ENCODE measurements around the gene RYR2.

DNA sequence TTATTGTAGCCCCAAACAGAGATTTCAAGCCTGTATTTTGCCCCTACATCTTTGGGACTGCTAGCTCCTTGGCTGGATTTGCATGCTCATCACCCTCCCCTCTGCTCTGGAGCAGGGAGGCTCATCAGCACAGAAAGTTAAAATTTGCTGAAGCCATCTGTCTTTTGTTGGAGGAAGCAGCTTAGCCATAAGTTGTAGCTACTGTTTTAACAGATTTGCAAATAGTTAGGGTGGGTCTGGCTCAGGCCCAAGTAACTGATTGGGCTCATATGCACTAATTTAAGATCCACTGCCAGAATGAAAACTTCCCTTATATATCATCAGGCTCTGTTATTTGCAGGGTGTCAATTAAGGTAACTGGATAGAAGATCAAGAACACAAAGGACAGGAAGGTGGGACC is 541.8 kb downstream of the RYR2 start:
- TF ChIP-seq, protein P1, sequence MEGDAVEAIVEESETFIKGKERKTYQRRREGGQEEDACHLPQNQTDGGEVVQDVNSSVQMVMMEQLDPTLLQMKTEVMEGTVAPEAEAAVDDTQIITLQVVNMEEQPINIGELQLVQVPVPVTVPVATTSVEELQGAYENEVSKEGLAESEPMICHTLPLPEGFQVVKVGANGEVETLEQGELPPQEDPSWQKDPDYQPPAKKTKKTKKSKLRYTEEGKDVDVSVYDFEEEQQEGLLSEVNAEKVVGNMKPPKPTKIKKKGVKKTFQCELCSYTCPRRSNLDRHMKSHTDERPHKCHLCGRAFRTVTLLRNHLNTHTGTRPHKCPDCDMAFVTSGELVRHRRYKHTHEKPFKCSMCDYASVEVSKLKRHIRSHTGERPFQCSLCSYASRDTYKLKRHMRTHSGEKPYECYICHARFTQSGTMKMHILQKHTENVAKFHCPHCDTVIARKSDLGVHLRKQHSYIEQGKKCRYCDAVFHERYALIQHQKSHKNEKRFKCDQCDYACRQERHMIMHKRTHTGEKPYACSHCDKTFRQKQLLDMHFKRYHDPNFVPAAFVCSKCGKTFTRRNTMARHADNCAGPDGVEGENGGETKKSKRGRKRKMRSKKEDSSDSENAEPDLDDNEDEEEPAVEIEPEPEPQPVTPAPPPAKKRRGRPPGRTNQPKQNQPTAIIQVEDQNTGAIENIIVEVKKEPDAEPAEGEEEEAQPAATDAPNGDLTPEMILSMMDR (IDR thresholded peaks at IDR 0.05): no peak
- no peak for TF ChIP-seq POLR2A (IDR thresholded peaks at IDR 0.05)
- TF ChIP-seq EP300 (IDR thresholded peaks at IDR 0.05): no peak
